Middle frontal gyrus (tissue), 1 donor: ENCODE results near the gene PLA2G4F.

Experiments used
- DNase-seq: peaks from one replicate; pipeline ENCODE4 v3.0.0-alpha.2; 2015; ENCODE audit warnings: low spot score; ENCODE audit errors: extremely low spot score

PLA2G4F gene

DNA sequence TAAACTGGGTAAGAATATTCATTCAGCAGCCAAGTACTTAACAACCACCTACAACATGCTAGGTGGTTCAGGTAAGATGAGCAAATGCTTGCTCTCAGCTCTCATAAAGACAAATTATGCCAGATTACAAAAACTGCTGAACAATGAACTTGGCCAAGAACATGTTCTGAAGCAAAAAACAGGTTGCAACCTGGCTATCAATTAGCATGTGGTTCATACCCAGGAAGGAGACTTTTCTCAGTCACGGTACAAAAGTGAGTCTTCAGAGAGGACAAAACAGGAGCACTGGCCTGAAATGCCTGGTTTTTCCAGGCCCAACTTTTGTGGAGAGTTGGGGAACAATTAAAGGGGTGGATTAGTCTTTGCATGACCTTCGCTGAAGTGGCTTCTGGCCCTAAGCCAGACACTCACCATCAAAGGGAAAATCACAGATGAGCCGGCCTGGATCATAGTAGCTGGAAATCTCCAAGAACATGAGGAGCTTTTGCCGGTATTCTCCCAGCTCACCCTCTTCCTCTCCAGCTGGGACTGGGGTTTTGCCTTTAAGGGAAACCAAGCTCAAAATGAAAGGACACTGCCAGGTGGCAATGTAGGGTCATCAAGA, 7.6 kb upstream of the PLA2G4F start:
- no peak for DNase-seq

DNA sequence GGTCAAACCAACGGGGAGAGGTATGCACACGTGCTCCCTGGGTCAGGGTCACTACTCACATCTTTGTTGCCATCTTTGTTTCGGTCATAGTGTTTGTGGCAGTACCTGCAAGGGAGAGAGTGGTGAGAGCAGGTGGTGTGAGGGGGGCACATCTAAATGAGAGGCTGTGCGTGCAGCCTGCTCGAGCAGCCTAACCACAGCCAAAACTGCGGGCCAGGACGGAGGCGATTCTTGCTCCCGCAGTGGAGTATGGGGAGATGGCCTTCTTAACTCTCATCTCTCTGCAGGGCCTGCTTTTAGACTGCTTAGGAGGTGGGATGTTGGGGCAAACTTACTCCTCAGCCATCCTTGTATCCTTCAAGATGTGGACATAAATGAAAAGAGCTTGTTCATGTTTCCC, 6.9 kb upstream of the PLA2G4F start:
- no peak for DNase-seq

GRCh38 chr15:42160136-42160535, 3.7 kb upstream of the PLA2G4F start:
- no peak for DNase-seq

- DNase-seq, result no peak
These were observed 3.1 kb upstream of the PLA2G4F start for GRCh38 chr15:42159381-42160015.

- no peak for DNase-seq
These were observed 2.5 kb upstream of the PLA2G4F start for GRCh38 chr15:42158941-42159340.

DNA sequence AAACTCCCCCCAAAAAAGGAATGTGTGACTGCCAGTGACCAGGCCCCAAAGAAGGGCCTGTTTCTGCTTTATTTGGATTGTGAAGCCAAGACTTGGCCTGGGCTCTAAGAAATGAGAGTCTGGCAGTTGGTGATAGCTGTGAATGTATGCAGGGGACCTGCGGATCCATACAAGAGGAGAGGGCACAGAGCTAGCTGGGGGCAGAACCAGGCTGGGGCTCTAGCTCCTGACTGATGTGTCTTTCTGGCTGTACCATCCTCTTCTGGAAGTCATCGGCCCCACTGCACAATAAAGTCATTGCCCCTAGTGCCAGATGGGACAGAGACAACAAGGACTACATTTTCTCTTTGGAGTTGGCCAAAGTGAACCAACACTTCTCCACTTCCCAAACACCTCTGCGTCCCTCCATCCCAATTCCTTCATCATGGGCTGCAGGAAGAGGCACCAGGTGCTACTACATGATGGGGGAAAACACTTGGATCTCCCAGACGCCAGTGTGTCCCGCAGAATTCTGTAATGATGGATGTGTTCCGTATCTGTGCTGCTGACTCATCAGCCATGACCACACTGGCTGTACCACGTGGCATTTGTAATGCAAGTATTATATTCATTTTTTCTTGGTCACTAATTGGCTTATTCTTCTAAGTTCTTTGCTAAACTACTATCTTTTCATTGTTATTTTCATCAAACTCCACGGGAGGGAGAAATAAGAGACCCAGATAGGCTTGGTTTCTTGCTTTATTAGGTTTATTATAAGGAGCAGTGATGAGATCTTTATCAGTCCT, 1.7 kb upstream of the PLA2G4F start:
- no peak for DNase-seq

- no peak for DNase-seq
These were observed 945 bp upstream of the PLA2G4F start for GRCh38 chr15:42157381-42157780.

- no peak for DNase-seq
These were observed 742 bp downstream of the PLA2G4F start for GRCh38 chr15:42155546-42156242.

DNA sequence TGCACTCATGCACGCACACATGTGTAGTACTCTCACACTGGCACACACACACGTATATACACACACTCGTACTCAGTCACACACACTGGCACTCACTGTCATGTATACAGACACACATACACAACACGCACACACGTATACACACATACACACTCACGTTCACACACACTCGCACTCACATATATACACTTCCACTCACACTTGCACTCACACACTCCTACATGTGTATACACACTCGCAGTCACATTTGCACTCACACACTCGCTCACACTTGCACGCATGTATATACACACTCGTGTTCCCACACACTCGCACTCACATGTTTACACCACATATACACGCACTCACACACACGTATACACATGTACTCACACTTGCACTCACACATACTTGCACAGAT, 1.5 kb downstream of the PLA2G4F start:
- DNase-seq, result no peak

DNA sequence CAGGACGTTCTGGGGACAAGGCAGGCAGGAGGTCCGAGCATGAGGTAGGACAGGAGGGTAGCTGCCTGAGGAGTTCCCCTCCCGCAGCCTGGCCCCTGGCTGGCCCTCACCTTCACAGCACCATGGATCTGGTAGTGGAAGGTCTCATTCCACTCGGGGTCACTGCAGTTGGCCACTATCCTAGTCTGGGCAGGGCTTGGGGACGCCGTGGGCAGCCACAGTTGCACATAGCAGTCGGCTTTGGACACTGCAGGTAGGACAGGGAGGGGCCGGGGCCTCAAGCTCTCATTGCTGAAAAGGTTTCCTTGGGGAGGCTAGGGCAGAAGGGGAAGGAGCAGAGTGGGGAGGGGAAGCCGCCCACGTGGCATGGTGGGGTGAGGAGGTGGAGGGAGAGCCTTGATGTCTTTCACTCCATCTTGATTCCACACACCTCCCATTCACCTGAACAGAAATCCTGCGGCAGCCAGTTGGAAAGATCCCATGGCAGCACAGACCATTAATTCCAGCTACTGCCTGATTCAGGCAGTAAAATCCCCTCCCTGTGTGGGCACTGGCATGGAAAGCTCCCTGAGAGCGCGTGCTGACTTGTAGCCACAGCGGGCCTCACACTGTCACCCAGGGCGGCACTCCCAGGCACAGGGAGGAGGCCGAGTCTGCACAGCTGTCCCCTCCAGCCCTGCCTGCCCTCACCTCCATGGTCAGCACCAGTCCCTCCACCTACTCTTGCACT, 2.1 kb downstream of the PLA2G4F start:
- DNase-seq, result no peak

GRCh38 chr15:42153874-42154211, 2.6 kb downstream of the PLA2G4F start:
- DNase-seq, result no peak

GRCh38 chr15:42152921-42153698, 3.3 kb downstream of the PLA2G4F start:
- no peak for DNase-seq

GRCh38 chr15:42152196-42152920, 4.1 kb downstream of the PLA2G4F start:
- no peak for DNase-seq

- DNase-seq, result no peak
These were observed 4.7 kb downstream of the PLA2G4F start for GRCh38 chr15:42151736-42152135.

DNA sequence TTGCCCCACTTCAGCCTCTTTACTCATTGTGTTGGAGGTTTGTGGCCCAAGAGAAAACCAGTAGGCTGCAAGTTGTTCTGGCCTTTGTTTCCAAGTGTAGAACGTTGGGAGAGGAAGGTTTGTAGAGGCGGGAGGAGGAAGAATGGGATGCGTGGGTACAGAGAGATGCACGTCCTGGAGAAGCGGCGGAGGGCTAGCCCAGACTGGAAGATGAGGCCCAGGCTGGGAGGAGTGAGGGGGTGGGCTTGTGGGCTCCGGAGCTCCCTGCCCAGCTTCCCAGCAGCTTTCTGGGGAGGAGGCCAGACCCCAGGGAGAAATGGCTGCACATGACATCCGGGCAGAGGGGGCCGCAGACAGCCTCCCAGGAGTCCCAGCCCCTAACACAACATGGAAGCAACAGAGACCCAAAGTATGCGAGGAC, 5.3 kb downstream of the PLA2G4F start:
- no peak for DNase-seq

- DNase-seq, result no peak
These were observed 6.0 kb downstream of the PLA2G4F start for GRCh38 chr15:42150219-42150970.

DNA sequence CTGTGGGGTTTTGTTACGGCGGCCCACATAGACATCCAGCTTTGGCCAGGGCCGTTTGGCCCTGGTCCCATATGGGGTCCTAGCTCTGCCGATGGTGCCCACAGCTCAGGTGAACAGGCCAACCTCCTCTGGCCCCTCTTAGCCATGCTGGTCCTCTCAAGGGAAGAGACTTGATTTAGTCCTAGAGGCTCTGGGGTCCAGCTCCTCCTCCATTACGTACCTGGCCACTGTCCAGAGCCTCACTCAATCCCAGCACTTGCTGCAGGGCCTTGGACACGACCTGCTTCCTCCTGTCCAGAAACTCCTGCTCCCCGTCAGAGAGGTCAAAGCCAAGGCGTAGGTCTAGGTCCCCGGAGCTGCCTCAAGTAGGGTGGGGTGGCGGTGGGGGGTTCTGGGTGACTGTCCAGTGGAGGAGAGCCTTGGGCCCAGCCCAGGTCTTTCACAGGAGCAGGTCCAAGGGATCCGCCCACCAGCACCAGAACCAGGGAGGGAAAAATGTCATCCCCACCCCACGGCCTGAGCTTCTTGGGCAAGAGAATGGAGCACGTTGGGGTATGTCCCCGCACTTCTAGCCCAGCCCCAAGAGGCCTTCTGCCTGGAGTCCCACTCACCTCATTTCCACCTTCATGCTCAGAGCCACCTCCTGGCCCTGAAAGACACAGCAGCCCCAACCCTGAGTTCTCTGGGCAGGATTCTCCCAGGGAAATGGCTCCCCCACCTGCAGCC, 6.8 kb downstream of the PLA2G4F start:
- no peak for DNase-seq

GRCh38 chr15:42148808-42149492, 7.5 kb downstream of the PLA2G4F start:
- no peak for DNase-seq
